SK-N-MC (cell line): Measurements from ENCODE around the gene ANTXR1.

Experiments
- DNase-seq: peaks from one replicate; pipeline ENCODE4 v3.0.0-alpha.2; 2011; ENCODE audit warnings: low read depth, low spot score
- H3K27ac ChIP-seq: fragments of 200-600 bp; sonication (generic); 2 replicates; pipeline ENCODE4 v1.5.1; 2016; ENCODE audit warnings: mixed run types
- H3K36me3 ChIP-seq: fragments of 200-600 bp; sonication (generic); 2 replicates; pipeline ENCODE4 v1.6.1; 2017; ENCODE audit warnings: antibody characterized with exemption, low read length, mixed read lengths; ENCODE audit not compliant: insufficient read depth
- H3K4me3 ChIP-seq: fragments of 200-600 bp; sonication (generic); 2 replicates; pipeline ENCODE4 v1.5.1; 2016
- H3K9ac ChIP-seq: fragments of 200-600 bp; sonication (generic); 2 replicates; pipeline ENCODE4 v1.8.0; 2017; ENCODE audit warnings: mixed run types, mixed read lengths; ENCODE audit not compliant: insufficient read length
- H3K9me3 ChIP-seq: fragments of 200-600 bp; sonication (generic); 2 replicates; pipeline ENCODE4 v1.6.1; 2017; ENCODE audit warnings: low read depth, mild to moderate bottlenecking, antibody characterized with exemption, low read length, moderate library complexity, mixed read lengths
- EZH2 ChIP-seq: fragments of 200-600 bp; sonication (generic); IDR thresholded peaks from one replicate; pipeline ENCODE4 v1.6.1; 2017; ENCODE audit warnings: antibody characterized with exemption
- FOXP2 ChIP-seq: optimal IDR thresholded peaks from 2 replicates; pipeline ENCODE3; 2011; ENCODE audit warnings: mild to moderate bottlenecking, moderate library complexity; ENCODE audit not compliant: insufficient read depth; ENCODE audit errors: extremely low read length, control extremely low read depth
- POLR2AphosphoS5 ChIP-seq: IDR thresholded peaks from 2 replicates; pipeline ENCODE4 v1.6.1; 2012; ENCODE audit warnings: mild to moderate bottlenecking, low read depth, low read length, borderline replicate concordance

The ANTXR1 gene

GRCh38 chr2:69203166-69203985 is 190.4 kb downstream of the ANTXR1 start:
- TF ChIP-seq EZH2 (no peak), FOXP2 (no peak), POLR2AphosphoS5 (no peak)
- DNase-seq: no peak
- Histone ChIP-seq H3K9me3 (no peaks in the 10 kb centered on the region), H3K27ac (no peak overlapping the region), H3K36me3 (no peaks in the 10 kb centered on the region; the same call in 1 of the 2 replicates), H3K9ac (no peak overlapping the region), H3K4me3 (no peak overlapping the region)

DNA sequence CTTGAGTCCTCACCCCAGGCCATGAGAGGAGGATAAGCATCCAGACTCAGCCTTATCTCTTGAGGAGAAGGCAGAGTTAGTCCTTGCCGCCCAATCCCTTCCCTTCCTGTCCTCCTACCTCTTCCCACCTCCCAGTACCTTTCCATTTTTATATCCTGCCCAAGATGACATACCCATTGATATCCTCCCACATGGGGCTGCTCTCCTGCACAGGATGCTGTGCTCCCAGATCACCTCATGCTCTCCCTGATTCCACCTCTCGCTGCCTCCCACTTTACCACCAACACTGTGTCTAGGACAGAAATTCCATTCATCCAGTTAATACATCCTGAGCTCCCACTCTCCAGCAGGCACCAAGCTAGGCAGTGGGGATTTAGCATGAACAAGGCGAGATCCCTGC is 191.7 kb downstream of the ANTXR1 start:
- H3K4me3 ChIP-seq: no peak overlapping the region
- H3K36me3 ChIP-seq: no peaks in the 10 kb centered on the region; the same call in 1 of the 2 replicates
- no peak for TF ChIP-seq EZH2
- no peak for TF ChIP-seq POLR2AphosphoS5
- TF ChIP-seq FOXP2: no peak
- H3K27ac ChIP-seq: no peak overlapping the region
- H3K9ac ChIP-seq: no peak overlapping the region
- no peak for DNase-seq
- H3K9me3 ChIP-seq: no peaks in the 10 kb centered on the region

DNA sequence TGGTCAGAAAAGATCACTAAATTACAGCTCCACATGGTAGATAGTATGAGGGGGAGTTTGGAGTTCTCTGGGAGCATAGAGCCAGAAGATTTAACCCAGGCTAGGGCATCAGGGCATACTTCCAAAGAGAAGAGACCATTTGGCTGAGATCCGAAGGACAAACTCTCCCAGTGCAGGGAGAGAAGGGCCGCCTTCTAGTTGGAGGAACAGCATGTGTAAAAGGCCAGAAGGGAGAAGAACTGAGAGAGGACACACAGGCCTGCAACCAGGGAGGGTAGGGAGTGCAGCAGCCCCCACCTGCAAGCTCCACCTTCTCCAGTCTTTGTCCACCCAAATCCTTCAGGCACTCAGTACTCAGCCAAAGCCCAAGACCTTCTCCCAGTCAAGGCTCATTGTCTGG is 192.1 kb downstream of the ANTXR1 start:
- DNase-seq: no peak
- Histone ChIP-seq H3K9me3 (no peaks in the 10 kb centered on the region), H3K9ac (no peak overlapping the region), H3K36me3 (no peaks in the 10 kb centered on the region; the same call in 1 of the 2 replicates), H3K4me3 (no peak overlapping the region), H3K27ac (no peak overlapping the region)
- TF ChIP-seq POLR2AphosphoS5 (no peak), FOXP2 (no peak), EZH2 (no peak)

DNA sequence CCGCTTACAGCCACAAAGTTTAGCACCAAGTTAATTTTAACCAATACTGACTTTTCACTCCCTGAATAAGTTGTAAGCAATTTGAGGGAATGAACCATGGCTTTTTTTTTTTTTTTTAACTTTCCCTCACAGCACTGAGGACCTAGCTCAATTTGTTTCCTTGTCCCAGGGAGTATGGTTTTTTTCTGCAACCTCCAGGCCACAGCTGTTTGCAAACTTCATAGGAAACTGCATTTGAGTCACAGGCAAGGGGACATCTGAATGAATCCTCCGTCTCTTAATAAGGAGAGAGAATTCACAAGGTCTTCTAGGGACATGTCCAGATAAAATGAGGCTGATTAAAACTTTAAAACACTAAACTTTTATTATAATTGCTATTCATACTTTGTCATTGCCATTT is 192.5 kb downstream of the ANTXR1 start:
- no peak overlapping the region for H3K4me3 ChIP-seq
- H3K9ac ChIP-seq: no peak overlapping the region
- H3K9me3 ChIP-seq: no peaks in the 10 kb centered on the region
- no peak for DNase-seq
- H3K27ac ChIP-seq: no peak overlapping the region
- TF ChIP-seq EZH2 (no peak), FOXP2 (no peak), POLR2AphosphoS5 (no peak)
- no peaks in the 10 kb centered on the region; the same call in 1 of the 2 replicates for H3K36me3 ChIP-seq

- Histone ChIP-seq H3K9me3 (no peaks in the 10 kb centered on the region), H3K4me3 (no peak overlapping the region), H3K36me3 (no peaks in the 10 kb centered on the region; the same call in 1 of the 2 replicates), H3K9ac (no peak overlapping the region), H3K27ac (no peak overlapping the region)
- DNase-seq: no peak
- TF ChIP-seq EZH2 (no peak), POLR2AphosphoS5 (no peak), FOXP2 (no peak)
Measured at GRCh38 chr2:69208023-69208595, 195.1 kb downstream of the ANTXR1 start.

- Histone ChIP-seq H3K27ac (no peak overlapping the region), H3K9me3 (no peaks in the 10 kb centered on the region), H3K4me3 (no peak overlapping the region), H3K9ac (no peak overlapping the region), H3K36me3 (no peaks in the 10 kb centered on the region; the same call in 1 of the 2 replicates)
- DNase-seq: no peak
- TF ChIP-seq FOXP2 (no peak), POLR2AphosphoS5 (no peak), EZH2 (no peak)
Measured at GRCh38 chr2:69209482-69209881, 196.5 kb downstream of the ANTXR1 start.

DNA sequence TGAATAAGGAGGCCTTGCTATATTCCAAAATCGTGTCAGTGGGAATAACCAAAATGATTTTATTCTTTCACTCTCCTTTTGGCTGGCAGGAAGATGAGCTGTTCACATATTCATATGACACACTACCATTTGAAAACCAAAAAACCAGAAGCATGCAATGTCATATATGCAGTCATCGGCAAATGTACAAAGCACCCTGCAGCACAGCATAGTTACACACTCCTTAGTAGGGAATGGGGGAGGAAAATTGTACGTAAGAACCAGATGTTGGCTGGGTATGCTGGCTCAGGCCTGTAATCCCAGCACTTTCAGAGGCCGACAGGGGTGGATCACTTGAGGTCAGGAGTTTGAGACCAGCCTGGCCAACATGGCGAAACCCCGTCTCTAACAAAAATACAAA is 197.4 kb downstream of the ANTXR1 start:
- Histone ChIP-seq H3K9me3 (no peaks in the 10 kb centered on the region), H3K36me3 (no peaks in the 10 kb centered on the region; the same call in 1 of the 2 replicates), H3K9ac (no peak overlapping the region), H3K4me3 (no peak overlapping the region), H3K27ac (no peak overlapping the region)
- TF ChIP-seq FOXP2: no peak
- TF ChIP-seq POLR2AphosphoS5: no peak
- no peak for TF ChIP-seq EZH2
- DNase-seq: no peak

DNA sequence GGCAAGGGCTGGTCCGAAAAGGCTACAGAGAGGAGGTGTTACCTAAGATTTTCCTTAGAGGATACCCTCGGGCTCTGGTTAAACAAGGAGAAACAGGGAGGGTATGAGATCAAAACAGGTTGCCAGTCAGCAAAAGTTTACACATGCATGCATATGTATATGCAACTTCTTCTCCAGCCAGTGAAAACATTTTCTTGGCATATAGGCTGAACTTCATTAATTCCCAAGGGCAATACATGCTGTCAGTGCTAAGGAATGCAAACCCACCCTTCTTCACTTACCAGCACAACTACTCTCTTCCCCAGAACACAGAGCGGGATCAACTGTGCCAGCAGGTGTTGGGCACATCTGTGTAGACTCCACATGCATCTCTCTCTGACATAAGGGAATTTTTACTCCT is 198.1 kb downstream of the ANTXR1 start:
- no peak for DNase-seq
- Histone ChIP-seq H3K4me3 (no peak overlapping the region), H3K9ac (no peak overlapping the region), H3K36me3 (no peaks in the 10 kb centered on the region; the same call in 1 of the 2 replicates), H3K9me3 (no peaks in the 10 kb centered on the region), H3K27ac (no peak overlapping the region)
- no peak for TF ChIP-seq FOXP2
- no peak for TF ChIP-seq POLR2AphosphoS5

GRCh38 chr2:69211686-69212085 is 198.7 kb downstream of the ANTXR1 start:
- no peak for TF ChIP-seq FOXP2
- TF ChIP-seq POLR2AphosphoS5: no peak
- TF ChIP-seq EZH2: no peak
- H3K9ac ChIP-seq: no peak overlapping the region
- no peaks in the 10 kb centered on the region; the same call in 1 of the 2 replicates for H3K36me3 ChIP-seq
- no peak overlapping the region for H3K27ac ChIP-seq
- H3K9me3 ChIP-seq: no peaks in the 10 kb centered on the region
- H3K4me3 ChIP-seq: no peak overlapping the region
- no peak for DNase-seq
